GM12801 (cell line): ENCODE measurements around the gene MTMR2.

ENCODE experiments used
- CTCF ChIP-seq: IDR thresholded peaks from one replicate; pipeline ENCODE4 v1.5.1; 2011; ENCODE audit warnings: control low read depth; ENCODE audit not compliant: insufficient read length; ENCODE audit errors: extremely low read depth

The MTMR2 gene

GRCh38 chr11:95918056-95918455, 5.9 kb downstream of the MTMR2 start:
- TF ChIP-seq CTCF, result no peak

- TF ChIP-seq CTCF, result no peak
These were observed 6.5 kb downstream of the MTMR2 start for GRCh38 chr11:95917193-95918036.

- no peak for TF ChIP-seq CTCF
These were observed 7.9 kb downstream of the MTMR2 start for GRCh38 chr11:95916049-95916448.

- no peak for TF ChIP-seq CTCF
These were observed 8.9 kb downstream of the MTMR2 start for GRCh38 chr11:95915051-95915450.

GRCh38 chr11:95913830-95914615, 9.9 kb downstream of the MTMR2 start:
- no peak for TF ChIP-seq CTCF

- no peak for TF ChIP-seq CTCF
These were observed 10.9 kb downstream of the MTMR2 start for GRCh38 chr11:95912902-95913560.

- TF ChIP-seq CTCF, result no peak
These were observed 12.5 kb downstream of the MTMR2 start for GRCh38 chr11:95911369-95911759.
